Stimulated activated CD4-positive, alpha-beta T cell treated with anti-CD3 and anti-CD28 coated beads, Interleukin-15, amount 100 ng/mL, for 24 hours (primary cell): ENCODE measurements around the gene ELL2.
"Not testable (repeated sequence)": the region's sequence is repeated elsewhere in the genome, so short reads cannot be mapped to it uniquely, and the experiment has no call there.

Source experiments
- DNase-seq: peaks from one replicate; pipeline ENCODE4 v3.0.0-alpha.2; 2020

Gene ELL2

GRCh38 chr5:95927927-95928723 lies 33.5 kb downstream of the ELL2 start:
- DNase-seq: no peak

DNA sequence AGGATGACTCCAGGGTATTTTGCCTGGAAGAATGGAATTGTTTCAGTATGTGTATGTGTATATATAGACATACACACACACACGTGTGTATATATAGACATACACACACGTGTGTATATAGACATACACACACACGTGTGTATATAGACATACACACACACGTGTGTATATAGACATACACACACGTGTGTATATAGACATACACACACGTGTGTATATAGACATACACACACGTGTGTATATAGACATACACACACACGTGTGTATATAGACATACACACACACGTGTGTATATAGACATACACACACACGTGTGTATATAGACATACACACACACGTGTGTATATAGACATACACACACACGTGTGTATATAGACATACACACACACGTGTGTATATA lies 34.4 kb downstream of the ELL2 start:
- not testable (repeated sequence) for DNase-seq

DNA sequence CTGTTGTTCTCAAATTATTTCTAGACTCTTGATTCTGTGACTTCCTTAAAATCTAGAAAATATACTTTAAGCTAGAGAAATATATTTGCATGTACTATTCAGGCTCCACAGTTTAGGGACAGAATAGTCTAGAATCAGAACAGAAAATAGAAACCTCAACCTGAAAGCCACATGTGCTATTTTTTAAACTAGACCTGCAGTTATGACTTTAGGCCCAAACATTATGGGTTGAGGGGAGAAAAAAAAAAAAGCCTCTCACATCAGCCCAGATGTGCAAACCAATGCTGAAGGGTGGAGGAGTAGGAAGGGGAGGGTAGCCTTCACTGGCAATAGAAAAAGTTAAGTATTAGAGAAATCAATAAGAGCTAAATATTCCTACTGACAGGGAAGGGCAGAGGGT lies 35.7 kb downstream of the ELL2 start:
- no peak for DNase-seq

GRCh38 chr5:95925378-95925744 lies 36.3 kb downstream of the ELL2 start:
- DNase-seq: no peak

DNA sequence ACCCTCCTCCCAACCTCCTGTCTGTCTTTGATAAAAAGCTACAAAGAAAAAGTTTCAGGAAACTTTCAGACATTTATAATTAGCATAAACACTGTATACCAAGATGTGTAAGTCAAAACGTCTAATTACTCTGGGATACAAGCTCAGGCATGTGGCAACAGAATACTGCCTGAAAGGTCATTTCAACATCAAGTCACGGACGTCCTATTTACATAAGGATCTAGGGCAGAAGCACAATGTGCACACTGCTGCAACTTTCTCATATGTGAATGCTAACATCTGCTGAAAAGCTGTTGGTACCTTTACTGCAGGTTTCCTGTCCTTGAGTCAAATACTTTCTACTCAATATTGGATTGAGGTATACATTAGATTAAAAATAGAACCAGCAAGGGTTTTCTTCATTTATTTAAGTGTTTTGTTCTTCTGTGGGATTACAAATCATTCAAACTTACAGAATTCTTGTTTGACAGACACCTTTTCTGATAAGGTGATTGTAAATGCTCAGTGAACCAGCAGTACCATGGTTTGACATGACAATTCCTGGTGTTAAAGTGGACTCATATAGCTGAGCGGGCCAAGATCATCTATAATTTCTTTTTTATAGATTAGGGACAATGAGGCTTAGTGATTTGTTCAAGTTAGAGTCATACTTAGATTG lies 36.8 kb downstream of the ELL2 start:
- DNase-seq: no peak

- no peak for DNase-seq
Measured at GRCh38 chr5:95923918-95924544, 37.6 kb downstream of the ELL2 start.

DNA sequence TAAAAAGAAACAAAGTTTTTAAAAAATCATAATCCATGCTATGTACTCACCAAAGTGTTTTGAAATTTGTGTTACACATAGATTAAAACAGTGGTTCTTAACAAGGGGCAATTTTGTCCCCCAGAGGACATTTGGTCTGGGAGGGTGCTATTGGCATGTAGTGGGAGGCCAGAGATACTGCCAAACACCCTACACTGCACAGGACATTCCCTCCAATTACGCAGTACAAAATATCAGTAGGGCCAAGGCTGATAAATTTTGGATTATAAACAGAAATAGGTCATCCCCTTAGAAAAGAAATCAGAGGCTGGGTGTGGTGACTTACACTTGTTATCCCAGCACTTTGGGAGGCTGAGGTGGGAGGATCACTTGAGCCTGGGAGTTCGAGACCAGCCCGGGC lies 38.9 kb downstream of the ELL2 start:
- no peak for DNase-seq

GRCh38 chr5:95921501-95921900 lies 40.1 kb downstream of the ELL2 start:
- DNase-seq: no peak

GRCh38 chr5:95920822-95921221 lies 40.8 kb downstream of the ELL2 start:
- DNase-seq: no peak

- DNase-seq: no peak
Measured at GRCh38 chr5:95919658-95920057, 42.0 kb downstream of the ELL2 start.

- no peak for DNase-seq
Measured at GRCh38 chr5:95918421-95919006, 43.1 kb downstream of the ELL2 start.

DNA sequence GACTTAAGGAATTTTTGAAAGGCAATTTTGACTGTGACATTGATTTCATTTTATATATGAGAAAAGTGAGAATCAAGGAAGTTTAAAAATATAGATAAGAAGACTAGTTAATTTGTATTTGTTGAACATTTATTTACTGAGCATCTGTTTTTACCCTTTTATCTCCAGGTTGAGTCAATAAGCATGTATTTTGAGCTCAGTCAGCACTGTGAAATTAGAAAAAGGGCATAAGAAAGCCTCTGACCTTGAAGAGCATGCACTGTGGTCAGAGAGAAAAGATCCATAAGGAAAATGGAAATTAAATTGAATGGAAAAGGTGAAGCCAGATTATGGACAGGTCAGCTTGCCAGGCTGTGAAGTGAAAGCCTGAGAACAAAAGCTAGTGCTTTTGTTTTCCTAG lies 44.4 kb downstream of the ELL2 start:
- no peak for DNase-seq

DNA sequence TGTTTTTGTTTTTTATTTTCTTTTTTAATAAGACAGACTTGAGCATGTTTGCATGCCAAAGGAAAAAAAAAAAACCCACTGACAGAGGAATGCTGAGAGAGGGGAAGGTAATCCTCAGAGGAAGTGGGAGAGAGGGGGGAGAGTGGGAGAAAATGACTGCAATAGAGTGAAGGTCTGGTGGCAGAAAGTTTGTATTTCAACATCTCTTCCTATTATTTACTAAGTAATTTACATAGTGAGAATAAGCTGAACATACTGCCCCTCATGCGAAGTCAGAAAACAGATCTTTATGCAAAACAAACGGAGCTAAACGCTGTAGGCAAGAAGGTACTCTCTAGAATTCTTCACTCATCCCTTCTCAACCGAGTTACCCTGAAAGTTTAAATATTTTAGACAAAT lies 45.0 kb downstream of the ELL2 start:
- no peak for DNase-seq

DNA sequence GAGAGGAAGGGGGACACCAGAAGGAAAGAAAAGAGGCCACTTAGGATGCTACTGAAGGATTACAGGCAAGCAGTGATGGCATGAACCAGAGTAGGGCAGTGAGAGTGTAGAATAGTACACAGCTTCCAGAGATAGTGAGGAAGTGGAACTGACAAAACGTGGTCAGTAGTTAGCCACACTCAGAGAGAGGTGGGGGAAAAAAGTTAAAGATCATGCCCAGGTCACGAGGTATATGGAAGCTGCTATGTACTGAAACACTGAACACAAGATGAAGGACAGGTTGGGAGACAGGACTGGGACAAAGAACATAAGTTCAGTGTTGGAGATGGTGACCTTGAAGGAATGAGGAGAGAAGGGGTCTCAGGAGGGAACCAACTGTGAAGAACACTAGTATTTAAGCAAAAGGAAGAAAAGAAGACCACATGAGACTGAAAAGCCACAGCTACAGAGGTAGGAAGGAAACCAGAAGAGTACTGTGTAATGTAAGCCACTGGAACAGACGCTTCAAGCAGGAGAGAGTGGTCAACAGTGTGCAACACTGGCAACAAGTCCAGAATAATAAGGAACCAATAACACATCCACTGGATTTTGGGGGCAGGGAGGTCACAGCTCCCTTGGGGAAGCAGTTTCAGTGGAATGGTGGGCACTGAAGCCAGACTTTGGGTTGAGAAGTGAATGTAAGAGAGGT lies 45.5 kb downstream of the ELL2 start:
- DNase-seq: no peak

GRCh38 chr5:95913663-95914062 lies 48.0 kb downstream of the ELL2 start:
- DNase-seq: no peak

- no peak for DNase-seq
Measured at GRCh38 chr5:95912029-95912428, 49.6 kb downstream of the ELL2 start.

GRCh38 chr5:95910521-95910920 lies 51.1 kb downstream of the ELL2 start:
- no peak for DNase-seq

DNA sequence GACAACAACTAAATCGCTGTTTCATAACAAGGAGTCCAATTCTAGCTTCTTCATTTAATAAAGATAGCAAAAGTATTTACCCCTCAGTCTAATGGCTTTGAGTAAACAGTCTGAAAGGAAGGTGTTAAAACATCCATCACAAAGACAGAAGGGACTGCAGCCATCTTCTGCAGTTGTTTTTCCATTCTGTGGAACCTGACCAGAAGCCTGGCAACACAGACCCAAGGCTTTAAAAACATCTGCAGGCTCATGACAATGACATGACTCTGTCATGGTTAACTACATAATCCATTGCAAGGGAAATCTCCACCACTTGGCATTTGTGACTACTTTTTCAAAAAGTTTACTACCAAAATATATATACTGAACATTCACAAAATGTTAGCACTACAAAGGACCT lies 51.9 kb downstream of the ELL2 start:
- DNase-seq: no peak

DNA sequence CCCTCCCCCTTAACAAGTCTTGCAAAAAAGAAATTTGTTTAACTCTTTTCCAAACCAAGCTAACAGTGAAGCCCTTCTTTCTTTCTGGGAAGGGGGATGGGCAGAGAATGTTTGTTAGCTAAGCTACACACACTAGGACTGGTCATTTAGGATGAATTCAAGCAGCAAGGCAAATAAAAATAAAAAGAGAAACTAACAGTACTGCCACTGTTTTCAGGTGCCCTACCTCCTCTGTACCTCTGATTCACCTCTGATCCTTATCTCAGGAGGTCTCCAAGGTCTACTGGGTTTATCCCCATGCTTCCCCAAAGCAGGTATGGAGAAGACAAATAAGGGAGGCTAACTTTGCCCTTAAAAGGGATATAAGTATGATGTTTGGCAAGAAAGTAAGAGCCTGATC lies 52.9 kb downstream of the ELL2 start:
- no peak for DNase-seq

DNA sequence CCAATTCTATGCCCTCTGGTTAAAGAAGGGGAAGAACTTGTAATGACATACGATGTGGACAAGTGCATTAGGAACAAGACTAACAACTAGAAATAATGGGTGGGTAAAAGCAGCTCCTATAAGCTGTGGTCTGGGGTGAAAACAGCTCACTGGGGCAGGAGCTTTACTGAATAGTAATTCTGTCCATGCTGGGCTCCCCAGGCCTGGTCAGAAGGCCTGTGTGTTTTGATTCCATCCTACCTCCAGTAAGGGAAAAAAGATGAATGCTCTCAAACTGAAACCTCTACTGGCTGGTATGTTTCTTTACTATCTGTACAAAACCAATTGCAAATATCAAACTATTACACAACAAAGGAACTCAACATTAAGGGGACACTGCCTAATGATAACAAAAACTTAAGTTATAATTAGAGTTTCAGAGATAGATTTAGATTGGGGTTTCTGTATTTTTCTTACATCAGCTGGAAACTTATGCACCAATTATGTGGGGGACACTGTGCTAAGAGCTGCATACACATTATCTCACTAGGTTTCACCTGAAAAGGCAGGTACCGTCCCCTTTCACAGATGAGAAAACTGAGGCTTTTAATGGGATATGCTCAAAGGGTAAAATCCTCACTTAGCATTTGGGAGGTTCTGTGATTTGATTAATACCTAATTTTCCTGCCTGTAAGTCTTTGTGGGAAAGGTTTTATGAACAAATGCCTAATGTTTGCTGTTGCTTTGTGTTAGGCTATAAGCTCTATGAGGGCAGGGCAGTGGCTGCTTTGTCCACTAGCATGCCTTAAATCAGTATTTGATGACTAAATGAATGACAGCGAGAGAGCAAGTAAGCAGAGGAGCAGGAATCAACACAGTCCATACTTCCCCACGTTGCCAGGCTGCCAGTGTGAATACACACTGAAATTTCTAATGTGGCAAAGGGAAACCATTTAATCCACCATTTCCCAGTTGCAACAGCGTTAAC lies 53.6 kb downstream of the ELL2 start:
- no peak for DNase-seq

DNA sequence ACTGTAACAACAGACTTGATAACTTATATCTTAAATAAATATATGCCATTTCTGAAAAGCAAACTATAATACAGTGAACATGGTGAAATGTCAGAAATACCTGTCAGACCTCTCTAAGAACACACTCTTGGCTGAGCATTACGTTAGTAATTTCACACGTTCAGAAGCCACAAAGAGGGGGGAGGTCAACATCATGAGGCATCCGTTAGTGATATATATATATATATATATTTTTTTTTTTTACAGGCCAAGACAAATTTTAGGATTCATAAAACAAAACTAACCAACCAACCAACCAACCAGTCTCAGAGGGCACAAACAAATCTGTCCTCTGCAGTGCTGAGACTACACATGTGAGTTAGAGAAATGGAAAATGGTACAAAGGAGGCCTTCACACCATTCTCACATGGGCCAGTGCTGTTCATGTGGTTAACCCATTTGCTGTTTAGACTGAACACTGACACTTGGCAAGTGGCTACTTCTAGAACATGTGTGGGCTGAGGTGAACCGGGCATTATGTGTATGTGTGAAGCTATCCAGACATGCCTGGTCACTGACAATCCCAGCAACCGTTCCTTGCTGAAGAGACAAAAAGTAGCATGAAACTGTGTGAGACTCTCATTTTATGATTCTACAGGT lies 54.5 kb downstream of the ELL2 start:
- no peak for DNase-seq

- not testable (repeated sequence) for DNase-seq
Measured at GRCh38 chr5:95906398-95906797, 55.3 kb downstream of the ELL2 start.
